ENCODE results near the gene STUB1.
A peak's percentile ranks its signal among the peaks of the same experiment; 100 is the strongest.

The STUB1 gene

DNA sequence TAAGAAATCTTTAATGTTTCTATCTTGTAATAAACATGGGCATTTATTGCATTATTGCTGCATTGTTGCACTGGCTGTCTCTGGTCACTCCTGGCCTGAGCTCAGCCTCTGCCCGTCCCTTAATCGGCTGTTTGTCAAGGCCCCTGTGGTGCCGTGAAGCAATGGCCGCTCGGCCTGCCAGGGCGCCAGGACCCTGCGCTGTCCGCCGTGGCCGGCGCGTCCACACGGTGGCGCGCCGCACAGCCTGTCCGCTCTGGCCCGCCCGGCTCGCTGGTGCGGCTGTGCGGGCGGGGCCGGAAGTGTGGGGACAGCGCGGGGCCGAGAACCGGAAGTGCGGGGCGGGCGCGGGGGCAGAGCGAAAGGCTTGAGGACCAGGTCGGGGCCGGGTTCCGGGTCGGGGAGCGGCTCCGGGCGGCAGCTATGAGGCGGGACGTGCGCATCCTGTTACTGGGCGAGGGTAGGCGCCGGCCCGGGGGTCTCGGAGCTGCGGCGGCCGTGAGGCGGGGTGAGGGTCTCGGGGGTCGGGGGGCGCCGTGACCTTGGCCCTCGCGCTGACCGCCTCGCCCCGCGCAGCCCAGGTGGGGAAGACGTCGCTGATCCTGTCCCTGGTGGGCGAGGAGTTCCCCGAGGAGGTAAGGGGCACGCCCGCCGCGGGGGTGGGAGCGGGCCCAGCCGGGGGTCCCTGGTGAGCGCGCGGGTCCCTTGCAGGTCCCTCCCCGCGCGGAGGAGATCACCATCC lies 12.3 kb upstream of the STUB1 start, which contains the start of gene RHOT2:
Gene RHOT2, plus strand, starts transcription at position 353 of the 739 bp plus-strand sequence. Its CDS starts 68 bp downstream, at position 421.
- DNase-seq: peak; percentile 65

DNA sequence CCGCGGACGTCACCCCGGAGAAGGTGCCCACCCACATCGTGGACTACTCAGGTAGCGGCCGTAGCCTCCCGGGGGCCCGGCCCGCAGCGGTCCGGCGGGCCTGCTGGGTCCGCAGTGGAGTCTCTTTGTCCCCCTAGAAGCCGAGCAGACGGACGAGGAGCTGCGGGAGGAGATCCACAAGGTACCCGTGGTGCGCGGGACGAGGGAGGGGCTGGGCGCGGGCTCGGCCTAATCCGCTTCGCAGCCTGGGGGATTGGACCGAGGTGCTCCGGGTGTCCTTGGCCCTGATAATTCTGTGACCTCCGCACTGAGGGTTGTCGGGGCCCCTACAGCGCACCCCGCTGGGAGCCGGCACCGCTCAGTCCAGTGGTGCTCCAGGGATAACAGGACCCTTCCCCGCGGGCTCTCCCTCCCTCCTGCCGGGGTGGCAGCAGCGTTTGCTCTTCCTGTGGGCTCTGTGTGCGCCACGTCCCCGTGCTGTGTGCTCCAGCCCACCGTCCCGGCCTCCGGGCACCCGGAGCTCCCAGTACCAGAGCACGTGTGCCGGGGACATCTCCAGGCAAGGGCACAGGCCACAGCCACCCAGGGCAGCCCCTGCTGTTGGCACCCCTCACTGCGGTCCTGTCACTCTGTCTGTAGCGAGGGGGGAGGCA lies 11.6 kb upstream of the STUB1 start:
- DNase-seq: no peak

DNA sequence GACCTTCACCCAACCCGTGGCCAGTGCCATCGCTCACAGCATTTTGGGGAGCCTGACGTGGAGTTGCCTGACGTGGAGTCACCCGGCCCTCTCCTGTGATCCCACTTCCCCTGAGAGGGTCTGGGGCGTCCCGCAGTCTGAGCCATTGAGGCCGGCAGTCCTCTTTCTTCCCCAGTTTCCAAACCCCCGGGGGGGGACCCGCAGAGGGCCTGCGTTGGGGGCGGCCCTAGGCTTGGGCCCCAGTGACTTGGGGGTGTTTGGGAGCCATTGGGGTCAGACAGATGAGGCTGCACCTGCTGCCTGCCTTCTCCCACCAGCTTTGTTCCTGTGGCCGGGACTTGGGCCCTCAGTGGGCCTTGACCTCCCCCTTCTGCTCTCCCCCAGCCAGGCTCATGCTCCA lies 10.5 kb upstream of the STUB1 start:
- no peak for DNase-seq

DNA sequence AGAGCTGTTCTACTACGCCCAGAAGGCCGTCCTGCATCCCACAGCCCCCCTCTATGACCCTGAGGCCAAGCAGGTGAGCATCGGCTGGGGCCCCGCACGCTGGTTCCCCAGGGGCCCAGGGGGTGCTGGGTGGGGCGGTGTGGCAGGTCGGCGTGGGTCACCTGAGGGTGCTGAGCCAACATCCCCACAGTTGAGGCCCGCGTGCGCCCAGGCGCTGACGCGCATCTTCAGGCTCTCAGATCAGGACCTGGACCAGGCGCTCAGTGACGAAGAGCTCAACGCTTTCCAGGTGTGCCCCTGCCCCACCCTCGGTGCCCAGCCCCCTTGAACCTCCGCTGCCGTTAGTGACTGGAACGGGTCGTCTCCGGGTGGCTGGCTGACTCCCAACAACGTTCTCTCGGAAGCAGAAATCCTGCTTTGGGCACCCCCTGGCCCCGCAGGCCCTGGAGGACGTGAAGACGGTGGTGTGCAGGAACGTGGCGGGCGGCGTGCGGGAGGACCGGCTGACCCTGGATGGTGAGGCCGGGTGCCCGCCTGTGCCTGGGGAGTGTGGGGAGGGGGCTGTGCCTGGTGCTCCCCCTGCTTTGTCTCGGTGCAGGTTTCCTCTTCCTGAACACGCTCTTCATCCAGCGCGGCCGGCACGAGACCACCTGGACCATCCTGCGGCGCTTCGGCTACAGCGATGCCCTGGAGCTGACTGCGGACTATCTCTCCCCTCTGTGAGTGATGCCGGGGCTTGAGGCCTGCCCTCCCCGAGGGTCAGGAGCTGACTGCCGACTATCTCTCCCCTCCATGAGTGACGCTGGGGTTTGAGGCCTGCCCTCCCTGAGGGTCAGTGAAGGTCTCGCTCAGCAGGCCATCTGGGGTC lies 9.5 kb upstream of the STUB1 start:
- no peak for DNase-seq

DNA sequence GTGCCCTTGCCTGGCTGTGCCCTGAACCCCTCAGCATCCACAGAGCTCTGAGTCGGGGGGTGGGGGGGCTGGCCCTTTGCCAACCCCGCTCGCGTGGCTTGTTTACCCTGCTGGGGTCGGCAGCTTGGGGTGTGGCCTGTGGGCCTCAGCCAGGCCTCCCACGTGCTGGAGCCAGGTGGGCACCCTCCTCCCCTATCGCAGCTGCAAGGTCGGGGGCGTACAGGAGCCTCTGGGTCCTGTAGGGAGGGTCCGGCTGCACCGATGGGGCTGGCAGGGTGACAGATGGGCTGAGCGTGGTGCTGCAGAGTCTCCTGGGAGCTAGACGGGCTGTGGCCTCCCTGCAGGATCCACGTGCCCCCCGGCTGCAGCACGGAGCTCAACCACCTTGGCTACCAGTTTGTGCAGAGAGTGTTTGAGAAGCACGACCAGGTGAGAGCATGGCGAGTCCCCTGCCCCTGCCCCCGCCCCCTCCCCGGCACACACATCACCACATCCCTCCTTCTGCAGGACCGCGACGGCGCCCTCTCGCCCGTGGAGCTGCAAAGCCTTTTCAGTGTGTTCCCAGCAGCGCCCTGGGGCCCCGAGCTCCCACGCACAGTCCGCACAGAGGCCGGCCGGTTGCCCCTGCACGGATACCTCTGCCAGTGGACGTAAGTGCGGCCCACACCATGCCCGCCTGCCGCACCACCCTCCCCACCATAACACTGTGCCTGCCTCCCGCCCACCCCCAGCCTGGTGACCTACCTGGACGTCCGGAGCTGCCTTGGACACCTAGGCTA lies 8.7 kb upstream of the STUB1 start:
- DNase-seq: no peak

DNA sequence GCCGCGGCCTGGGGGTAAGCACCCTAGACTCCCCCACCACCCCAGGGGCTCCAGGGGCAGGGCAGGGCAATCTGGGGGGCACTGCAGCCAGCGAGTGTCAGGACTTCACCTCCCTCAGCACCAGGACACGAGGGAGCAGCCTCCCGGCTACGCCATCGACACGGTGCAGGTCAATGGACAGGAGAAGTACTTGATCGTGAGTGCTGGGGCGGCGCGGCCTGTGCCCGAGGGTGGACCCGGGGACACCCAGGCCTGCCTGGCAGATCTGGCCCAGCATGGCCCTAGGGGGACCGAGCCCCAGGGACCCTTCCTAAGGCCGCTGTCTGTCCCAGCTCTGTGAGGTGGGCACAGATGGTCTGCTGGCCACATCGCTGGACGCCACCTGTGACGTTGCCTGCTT lies 7.8 kb upstream of the STUB1 start:
- DNase-seq: no peak

DNA sequence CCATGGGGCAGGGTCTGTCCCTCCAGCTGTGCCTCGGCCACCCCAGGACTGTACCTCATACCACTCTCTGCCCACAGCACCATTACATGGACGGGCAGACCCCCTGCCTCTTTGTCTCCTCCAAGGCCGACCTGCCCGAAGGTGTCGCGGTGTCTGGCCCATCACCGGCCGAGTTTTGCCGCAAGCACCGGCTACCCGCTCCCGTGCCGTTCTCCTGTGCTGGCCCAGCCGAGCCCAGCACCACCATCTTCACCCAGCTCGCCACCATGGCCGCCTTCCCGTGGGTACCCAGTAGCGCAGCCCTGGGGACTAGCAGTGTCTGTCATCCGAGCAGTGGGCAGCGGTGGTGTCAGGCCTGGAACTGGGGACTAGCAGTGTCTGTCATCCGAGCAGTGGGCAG lies 7.4 kb upstream of the STUB1 start:
- no peak for DNase-seq

DNA sequence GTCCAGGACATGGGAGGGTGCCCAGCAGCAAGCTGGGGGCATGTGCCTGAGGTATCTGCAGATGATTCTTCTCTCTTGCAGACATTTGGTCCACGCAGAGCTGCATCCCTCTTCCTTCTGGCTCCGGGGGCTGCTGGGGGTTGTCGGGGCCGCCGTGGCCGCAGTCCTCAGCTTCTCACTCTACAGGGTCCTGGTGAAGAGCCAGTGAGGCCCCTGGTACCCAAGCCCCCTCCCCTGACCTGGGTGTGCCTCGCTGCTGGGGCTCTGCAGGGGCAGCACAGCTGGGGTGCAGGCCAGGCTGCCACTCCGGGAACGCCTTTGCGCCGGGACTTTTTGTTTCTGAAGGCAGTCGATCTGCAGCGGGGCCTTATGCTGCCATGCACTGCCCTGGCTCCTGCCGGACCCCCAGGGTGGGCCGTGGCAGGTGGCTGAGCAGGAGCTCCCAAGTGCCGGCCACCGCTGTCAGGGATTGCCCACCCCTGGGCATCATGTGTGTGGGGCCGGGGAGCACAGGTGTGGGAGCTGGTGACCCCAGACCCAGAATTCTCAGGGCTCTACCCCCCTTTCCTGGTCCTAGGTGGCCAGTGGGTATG lies 6.7 kb upstream of the STUB1 start:
- no peak for DNase-seq

DNA sequence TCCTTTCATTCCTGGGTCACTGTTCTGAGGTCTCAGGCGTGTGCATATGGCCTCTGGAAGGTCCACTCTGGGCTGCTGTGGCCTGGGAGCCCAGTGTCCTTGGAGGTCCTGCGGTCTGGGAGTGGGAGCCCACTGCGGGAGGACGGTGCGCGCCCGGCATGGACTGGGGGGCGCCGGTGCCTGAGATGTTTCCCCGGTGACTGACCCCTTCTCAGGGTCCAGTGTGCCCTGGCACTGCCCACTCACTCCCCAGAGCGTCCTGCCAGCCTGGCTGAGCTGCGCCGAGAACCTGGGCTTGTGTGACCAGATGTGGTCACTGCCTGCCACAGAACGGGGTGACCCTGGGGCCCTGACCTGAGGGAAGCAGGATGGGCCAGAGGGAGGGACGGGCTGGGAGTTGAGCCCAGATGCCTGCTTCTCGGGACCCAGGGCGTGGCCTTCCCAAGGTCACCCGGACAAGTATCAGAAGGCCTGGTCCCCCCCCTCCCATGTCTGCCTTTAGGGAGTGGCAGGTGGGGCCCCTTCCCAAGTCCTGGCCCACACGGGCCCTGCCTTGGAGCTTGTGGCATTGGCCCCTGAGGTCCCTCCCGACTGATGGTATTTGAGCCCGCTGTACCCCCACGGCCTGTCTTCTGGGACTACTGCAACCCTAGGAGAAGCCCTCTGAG lies 5.9 kb upstream of the STUB1 start:
- no peak for DNase-seq

DNA sequence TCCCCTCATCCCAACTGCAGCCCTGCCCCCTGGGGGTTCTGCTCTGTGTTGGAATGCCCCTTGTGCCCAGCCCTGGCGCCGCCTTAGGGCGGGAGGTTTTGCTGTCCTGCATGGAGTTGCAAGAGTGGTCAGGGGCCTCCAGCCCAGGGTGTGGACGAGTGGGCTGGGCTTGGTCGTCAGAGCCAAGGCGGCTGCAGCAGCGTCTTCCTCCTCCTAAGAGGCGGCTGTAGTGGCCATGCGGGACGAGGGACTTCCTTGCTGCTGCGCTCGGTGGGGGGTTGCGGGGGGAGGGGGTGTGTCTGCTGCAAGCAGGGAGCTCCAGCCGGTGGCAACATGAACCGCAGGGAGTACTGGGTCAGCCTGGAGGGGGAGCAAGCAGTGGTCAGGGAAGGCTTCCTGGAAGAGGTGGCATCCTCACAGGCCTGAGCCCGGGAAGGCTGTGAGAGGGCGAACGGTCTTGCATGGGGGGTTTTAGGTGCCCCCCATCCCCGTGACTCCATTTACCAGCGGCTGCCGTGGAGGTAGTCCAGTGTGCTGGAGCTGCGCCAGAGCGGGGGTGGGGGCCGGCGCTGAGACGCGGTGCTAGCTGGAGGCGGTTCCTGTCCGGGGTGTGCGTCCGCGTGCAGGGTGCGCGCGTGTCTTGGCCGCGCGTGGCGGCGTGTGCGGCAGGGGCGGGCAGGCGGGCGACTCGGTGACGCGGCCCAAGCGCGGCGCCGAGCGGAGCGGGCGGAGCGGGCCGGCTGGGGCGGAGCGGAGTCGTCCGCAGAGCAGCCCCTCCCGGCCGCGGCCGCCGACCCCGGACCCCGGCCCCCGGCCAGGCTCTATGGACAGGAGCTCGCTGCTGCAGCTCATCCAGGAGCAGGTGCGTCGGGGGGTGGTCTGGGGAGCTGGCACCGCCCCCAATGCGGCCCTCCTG lies 5.0 kb upstream of the STUB1 start, which contains the start of gene RHBDL1:
Gene RHBDL1, plus strand, starts transcription at position 704 of the 916 bp plus-strand sequence. Its CDS starts 120 bp downstream, at position 824.
- DNase-seq: no peak

DNA sequence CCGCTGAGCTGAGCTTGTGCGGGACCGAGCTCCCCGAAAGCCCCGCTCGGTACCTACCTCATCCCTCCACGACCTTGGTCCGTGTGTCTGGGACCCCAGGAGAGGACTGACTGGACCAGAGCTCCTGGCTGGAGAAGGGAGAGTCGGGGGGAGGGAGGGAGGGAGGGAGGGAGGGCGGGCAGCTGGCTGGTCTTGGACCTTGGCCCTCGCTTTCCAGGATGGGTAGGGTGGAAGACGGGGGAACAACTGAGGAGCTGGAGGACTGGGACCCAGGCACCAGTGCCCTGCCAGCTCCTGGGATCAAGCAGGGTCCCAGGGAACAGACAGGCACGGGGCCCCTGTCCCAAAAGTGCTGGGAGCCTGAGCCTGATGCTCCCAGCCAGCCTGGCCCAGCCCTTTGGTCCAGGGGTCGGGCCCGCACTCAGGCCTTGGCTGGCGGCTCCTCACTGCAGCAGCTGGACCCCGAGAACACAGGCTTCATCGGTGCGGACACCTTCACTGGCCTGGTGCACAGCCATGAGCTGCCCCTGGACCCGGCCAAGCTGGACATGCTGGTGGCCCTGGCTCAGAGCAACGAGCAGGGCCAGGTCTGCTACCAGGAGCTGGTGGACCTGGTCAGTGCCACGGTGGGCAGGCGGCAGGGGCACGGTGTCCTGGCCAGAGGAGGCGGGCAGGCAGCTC lies 4.2 kb upstream of the STUB1 start:
- DNase-seq: no peak

DNA sequence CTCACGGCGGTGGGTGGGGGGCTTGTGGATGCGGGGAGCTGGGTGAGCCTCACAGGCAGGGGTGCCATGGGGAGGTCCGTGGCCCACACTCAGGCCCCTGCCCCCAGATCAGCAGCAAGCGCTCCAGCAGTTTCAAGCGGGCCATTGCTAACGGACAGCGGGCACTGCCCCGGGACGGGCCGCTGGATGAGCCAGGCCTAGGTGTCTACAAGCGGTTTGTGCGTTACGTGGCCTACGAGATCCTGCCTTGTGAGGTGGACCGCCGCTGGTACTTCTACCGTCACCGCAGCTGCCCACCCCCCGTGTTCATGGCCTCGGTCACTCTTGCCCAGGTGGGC lies 3.7 kb upstream of the STUB1 start:
- no peak for DNase-seq

DNA sequence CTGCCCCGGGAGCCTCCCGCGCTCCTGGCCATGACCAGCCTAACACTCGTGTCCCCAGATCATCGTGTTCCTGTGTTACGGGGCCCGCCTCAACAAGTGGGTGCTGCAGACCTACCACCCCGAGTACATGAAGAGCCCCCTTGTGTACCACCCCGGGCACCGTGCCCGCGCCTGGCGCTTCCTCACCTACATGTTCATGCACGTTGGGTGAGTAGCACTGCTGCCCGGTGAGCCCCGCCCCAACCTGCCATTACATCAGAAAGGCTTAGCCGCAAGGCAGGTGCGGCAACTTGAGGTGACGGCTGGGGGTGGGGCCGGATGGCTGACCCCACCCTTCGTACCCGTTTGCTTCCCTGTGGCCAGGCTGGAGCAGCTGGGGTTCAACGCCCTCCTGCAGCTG lies 3.3 kb upstream of the STUB1 start:
- no peak for DNase-seq

DNA sequence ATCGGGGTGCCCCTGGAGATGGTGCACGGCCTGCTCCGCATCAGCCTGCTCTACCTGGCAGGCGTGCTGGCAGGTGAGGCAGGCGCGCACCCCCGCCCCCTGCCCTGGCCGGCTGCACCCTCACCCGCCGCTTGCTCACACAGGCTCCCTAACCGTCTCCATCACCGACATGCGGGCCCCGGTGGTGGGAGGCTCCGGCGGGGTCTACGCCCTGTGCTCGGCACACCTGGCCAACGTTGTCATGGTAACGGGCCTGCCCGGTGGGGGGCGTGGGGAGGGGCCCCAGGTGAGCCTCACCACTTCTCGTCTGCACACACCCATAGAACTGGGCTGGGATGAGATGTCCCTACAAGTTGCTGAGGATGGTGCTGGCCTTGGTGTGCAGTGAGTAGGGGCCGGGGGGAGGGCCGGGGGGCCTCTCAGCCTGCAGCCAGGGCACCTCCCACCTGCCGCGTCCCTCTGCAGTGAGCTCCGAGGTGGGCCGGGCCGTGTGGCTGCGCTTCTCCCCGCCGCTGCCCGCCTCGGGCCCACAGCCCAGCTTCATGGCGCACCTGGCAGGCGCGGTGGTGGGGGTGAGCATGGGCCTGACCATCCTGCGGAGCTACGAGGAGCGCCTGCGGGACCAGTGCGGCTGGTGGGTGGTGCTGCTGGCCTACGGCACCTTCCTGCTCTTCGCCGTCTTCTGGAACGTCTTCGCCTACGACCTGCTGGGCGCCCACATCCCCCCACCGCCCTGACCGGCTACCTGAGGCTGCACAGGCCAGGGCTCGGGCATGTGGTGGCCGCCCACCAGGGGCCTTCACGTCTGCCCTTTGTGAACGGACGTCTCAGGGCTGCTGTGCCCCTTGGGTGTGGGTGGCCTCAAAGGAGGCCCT lies 2.7 kb upstream of the STUB1 start:
- no peak for DNase-seq

DNA sequence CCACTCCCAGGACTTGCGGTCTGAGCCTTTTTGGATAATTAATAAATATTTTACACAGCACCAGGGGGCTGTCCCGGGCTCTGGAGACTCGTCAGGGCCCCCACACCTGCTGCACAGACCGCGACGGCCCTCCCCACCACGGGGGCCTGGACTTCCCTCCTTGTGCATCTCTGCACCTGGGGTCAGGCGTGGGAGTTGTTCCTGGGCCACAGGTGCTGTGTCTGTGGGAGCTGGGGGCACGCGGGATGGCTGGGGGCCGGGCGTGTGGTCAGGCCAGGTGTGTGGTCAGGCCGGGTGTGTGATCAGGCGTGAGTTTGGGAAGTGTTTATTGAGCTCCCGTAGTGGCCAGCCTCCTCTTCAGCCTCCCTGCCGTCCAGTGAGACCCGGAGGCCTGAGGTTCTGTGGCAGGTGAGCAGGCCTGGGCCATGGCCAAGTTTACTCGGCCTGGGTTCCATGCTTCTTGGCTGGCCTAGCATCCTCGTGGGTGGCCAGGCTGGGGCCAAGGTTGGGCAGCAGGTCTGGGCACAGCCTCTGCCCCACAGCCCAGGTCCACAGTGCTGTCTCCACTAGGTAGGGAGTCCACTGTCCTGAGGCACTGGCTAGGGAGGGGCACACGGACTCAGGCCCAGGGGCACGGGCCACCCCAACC lies 1.9 kb upstream of the STUB1 start:
- no peak for DNase-seq

DNA sequence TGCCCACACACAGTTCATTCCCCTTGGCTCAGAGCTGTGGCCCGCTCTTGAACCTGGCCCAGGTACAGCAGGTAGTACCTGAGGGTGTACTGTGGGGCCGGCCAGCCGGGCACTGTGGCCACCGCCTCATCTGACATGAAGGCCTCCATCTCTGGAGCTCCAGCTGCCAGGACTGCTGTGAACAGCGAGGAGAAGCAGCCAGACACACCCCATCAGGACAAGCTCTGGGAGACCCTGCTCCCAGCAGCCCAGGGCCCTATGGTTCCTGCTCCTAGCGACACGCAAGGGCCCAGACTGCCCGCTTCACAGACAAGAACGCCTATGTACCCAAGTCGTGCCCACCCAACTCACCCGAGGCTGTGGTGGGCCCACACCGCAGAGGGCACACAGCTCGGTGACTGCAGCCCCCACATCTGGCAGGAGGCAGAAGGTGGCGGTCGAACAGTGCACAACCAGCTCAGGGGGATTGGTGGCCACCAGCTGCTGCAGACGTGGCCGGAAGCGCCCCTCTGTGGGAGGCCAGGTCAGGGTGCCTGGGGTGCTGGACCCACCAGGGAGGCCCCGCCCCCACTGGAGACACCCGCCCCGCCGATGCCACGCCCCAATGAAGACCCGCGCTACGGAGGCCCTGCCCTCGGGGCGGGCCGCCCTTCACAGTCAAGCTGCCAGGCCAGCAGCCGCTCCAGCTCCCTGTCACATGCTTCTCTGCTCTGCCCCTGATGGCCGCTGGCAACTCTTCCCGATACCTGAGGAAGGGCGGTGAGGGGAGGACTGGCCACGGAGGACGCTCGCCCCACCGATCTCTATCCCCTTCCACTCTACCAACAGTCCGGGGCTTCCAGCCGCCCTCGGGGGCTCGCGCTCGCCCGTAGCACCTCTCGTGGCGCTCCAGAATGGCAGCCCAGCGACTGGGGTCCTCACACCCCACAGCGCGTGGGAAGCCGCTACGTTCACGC lies 1.1 kb upstream of the STUB1 start:
- DNase-seq: no peak

DNA sequence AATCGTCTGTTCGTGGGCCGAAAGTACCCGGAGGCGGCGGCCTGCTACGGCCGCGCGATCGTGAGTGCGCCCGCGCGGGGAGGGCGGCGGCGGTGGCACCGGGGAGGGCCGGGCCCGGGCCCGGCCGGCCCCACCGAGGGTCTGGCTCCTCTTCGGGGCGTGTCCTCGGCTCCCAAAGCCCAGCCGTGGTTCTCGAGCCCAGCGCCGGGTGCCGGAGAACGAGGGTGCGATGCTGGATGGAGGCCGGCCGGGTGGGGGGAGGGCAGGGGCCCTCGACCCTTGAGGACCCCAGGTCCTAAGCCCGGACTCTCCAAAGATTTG lies 375 bp downstream of the STUB1 start:
- DNase-seq: no peak

Measured in GF-D8 (cell line).